Measurements from ENCODE around the gene SLC8A2.

The SLC8A2 gene

GRCh38 chr19:47485210-47485609 is 13.5 kb upstream of the SLC8A2 start:
- no peak for DNase-seq

GRCh38 chr19:47483800-47484690 is 12.4 kb upstream of the SLC8A2 start, which contains the start of gene KPTN:
Gene KPTN, minus strand, starts transcription at chr19:47484219. Its CDS starts 59 bp downstream, at chr19:47484160.
- DNase-seq = peak; percentile 90

- no peak for DNase-seq
These were observed 11.5 kb upstream of the SLC8A2 start for GRCh38 chr19:47483200-47483599.

- no peak for DNase-seq
These were observed 9.9 kb upstream of the SLC8A2 start for GRCh38 chr19:47481460-47482052.

- no peak for DNase-seq
These were observed 9.0 kb upstream of the SLC8A2 start for GRCh38 chr19:47480658-47481057.

- no peak for DNase-seq
These were observed 8.2 kb upstream of the SLC8A2 start for GRCh38 chr19:47479701-47480503.

GRCh38 chr19:47476438-47476972 is 4.8 kb upstream of the SLC8A2 start:
- no peak for DNase-seq

GRCh38 chr19:47475465-47475864 is 3.8 kb upstream of the SLC8A2 start:
- no peak for DNase-seq

- DNase-seq = no peak
These were observed 1.6 kb upstream of the SLC8A2 start for GRCh38 chr19:47473336-47473735.

- DNase-seq = no peak
These were observed 336 bp downstream of the SLC8A2 start for GRCh38 chr19:47471381-47471732.

GRCh38 chr19:47470447-47471195 is 1.1 kb downstream of the SLC8A2 start:
- DNase-seq = no peak

GRCh38 chr19:47469719-47470118 is 2.0 kb downstream of the SLC8A2 start:
- DNase-seq = no peak

GRCh38 chr19:47469363-47469700 is 2.4 kb downstream of the SLC8A2 start:
- no peak for DNase-seq

- no peak for DNase-seq
These were observed 3.8 kb downstream of the SLC8A2 start for GRCh38 chr19:47467914-47468313.

GRCh38 chr19:47465957-47466356 is 5.7 kb downstream of the SLC8A2 start:
- no peak for DNase-seq

- DNase-seq = no peak
These were observed 6.8 kb downstream of the SLC8A2 start for GRCh38 chr19:47464675-47465419.

- no peak for DNase-seq
These were observed 9.8 kb downstream of the SLC8A2 start for GRCh38 chr19:47461876-47462275.

- no peak for DNase-seq
These were observed 12.2 kb downstream of the SLC8A2 start for GRCh38 chr19:47459477-47459876.

GRCh38 chr19:47458672-47459071 is 13.0 kb downstream of the SLC8A2 start:
- no peak for DNase-seq

- no peak for DNase-seq
These were observed 14.8 kb downstream of the SLC8A2 start for GRCh38 chr19:47456721-47457474.

- no peak for DNase-seq
These were observed 21.2 kb downstream of the SLC8A2 start for GRCh38 chr19:47450478-47450877.

All from CD4-positive, alpha-beta T cell treated with Interleukin-17A for 1 hour (primary cell).